ENCODE measurements around the gene SPAG9.

The SPAG9 gene

GRCh38 chr17:50966163-50966666, 154.5 kb downstream of the SPAG9 start:
- H3K4me1 Mint-ChIP-seq = peaks cover 10% of the 10 kb centered on the region
- H3K4me3 Mint-ChIP-seq = no peak overlapping the region
- no peaks in the 10 kb centered on the region for H3K9me3 Mint-ChIP-seq
- no peak overlapping the region for H3K27ac Mint-ChIP-seq
- peaks cover 3% of the 10 kb centered on the region for H3K36me3 Mint-ChIP-seq
- H3K27me3 Mint-ChIP-seq = no peaks in the 10 kb centered on the region

- H3K36me3 Mint-ChIP-seq = peaks cover 3% of the 10 kb centered on the region
- H3K4me3 Mint-ChIP-seq = no peak overlapping the region
- no peak overlapping the region for H3K27ac Mint-ChIP-seq
- H3K27me3 Mint-ChIP-seq = no peaks in the 10 kb centered on the region
- H3K9me3 Mint-ChIP-seq = no peaks in the 10 kb centered on the region
- peaks cover 10% of the 10 kb centered on the region for H3K4me1 Mint-ChIP-seq
Measured at GRCh38 chr17:50963139-50963538, 157.5 kb downstream of the SPAG9 start.

- Mint-ChIP-seq H3K27me3 (no peaks in the 10 kb centered on the region), H3K27ac (no peak overlapping the region), H3K4me3 (no peak overlapping the region), H3K36me3 (peaks cover 3% of the 10 kb centered on the region), H3K4me1 (peaks cover 12% of the 10 kb centered on the region), H3K9me3 (no peaks in the 10 kb centered on the region)
Measured at GRCh38 chr17:50961282-50962220, 159.1 kb downstream of the SPAG9 start.

- Mint-ChIP-seq H3K9me3 (no peaks in the 10 kb centered on the region), H3K4me1 (peaks cover 4% of the 10 kb centered on the region), H3K27me3 (no peaks in the 10 kb centered on the region), H3K4me3 (no peak overlapping the region), H3K36me3 (no peaks in the 10 kb centered on the region), H3K27ac (peak overlapping the region; percentile 76)
Measured at GRCh38 chr17:50959341-50959740, 161.3 kb downstream of the SPAG9 start.

DNA sequence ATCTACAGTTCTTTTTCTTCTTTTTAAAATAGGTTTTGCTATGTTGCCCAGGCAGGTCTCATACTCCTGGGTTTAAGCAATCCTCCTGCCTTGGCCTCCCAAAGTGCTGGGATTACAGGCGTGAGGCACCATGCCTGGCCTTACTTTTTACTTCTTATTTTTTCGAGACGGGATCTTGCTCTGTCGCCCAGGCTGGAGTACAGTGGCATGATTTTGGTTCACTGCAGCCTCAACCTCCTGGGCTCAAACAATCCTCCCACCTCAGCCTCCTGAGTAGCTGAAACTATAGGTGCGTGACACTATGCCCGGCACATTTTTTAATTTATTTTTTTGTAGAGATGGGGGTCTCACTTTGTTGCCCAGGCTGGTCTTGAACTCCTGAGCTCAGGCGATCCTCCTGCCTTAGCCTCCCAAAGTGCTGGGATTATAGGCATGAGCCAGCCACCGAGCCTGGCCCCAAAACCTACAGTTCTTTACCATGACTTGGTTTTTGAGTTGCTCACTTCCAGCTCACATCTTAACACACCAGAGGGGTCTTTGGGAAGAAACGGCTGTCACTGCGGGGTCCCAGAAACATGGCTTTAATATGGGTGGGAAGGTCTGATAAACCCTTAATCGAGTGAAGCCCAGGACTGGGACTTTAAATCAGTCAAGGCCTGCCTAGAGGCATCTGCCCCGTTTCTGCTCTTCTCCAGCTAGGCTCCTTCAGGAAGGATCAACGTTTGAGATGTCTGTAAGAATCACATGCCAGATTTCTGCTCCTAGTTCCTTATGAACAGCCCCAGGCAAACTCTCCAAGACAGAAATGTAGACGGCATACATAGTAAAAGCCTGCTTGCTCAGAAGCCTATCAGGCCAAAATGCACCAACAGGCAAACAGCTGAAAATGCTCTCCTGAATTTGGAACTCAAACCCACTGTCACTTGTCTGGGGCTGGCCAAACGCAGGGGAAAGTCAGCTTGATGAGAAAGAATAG, 162.8 kb downstream of the SPAG9 start:
- H3K36me3 Mint-ChIP-seq = no peaks in the 10 kb centered on the region
- H3K27me3 Mint-ChIP-seq = no peaks in the 10 kb centered on the region
- H3K27ac Mint-ChIP-seq = no peak overlapping the region
- H3K4me1 Mint-ChIP-seq = peaks cover 4% of the 10 kb centered on the region
- no peaks in the 10 kb centered on the region for H3K9me3 Mint-ChIP-seq
- H3K4me3 Mint-ChIP-seq = no peak overlapping the region

GRCh38 chr17:50956750-50957523, 163.7 kb downstream of the SPAG9 start:
- Mint-ChIP-seq H3K4me3 (no peak overlapping the region), H3K4me1 (peaks cover 4% of the 10 kb centered on the region), H3K27me3 (no peaks in the 10 kb centered on the region), H3K27ac (peak overlapping the region; percentile 51), H3K9me3 (no peaks in the 10 kb centered on the region), H3K36me3 (no peaks in the 10 kb centered on the region)

DNA sequence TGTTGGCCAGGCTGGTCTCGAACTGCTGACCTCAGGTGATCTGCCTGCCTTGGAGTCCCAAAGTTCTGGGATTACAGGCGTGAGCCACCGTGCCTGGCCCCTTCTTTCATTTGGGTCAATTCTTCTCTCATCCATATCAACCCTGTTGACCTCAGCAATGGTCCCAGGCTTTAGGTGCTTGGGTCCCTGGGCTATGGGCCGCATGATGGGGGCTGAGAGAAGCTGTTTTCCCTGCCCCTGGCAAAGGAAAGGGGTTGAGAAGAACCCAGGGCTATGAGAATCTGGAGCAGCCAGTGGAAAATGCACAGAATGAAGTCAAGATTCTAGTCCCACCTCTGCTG, 164.3 kb downstream of the SPAG9 start:
- no peak overlapping the region for H3K4me3 Mint-ChIP-seq
- H3K27ac Mint-ChIP-seq = peak overlapping the region; percentile 51

GRCh38 chr17:50955667-50956120, 165.0 kb downstream of the SPAG9 start:
- H3K27me3 Mint-ChIP-seq = no peaks in the 10 kb centered on the region
- no peaks in the 10 kb centered on the region for H3K9me3 Mint-ChIP-seq
- H3K4me3 Mint-ChIP-seq = no peak overlapping the region
- H3K4me1 Mint-ChIP-seq = peaks cover 7% of the 10 kb centered on the region
- no peak overlapping the region for H3K27ac Mint-ChIP-seq
- no peaks in the 10 kb centered on the region for H3K36me3 Mint-ChIP-seq

More for the DNA sequence above, 164.3 kb downstream of the SPAG9 start:
- H3K9me3 Mint-ChIP-seq = no peaks in the 10 kb centered on the region
- no peaks in the 10 kb centered on the region for H3K27me3 Mint-ChIP-seq
- H3K36me3 Mint-ChIP-seq = no peaks in the 10 kb centered on the region
- H3K4me1 Mint-ChIP-seq = peaks cover 4% of the 10 kb centered on the region

GRCh38 chr17:50955160-50955559, 165.5 kb downstream of the SPAG9 start:
- Mint-ChIP-seq H3K4me3 (no peak overlapping the region), H3K27ac (no peak overlapping the region), H3K27me3 (no peaks in the 10 kb centered on the region), H3K9me3 (no peaks in the 10 kb centered on the region), H3K4me1 (peaks cover 11% of the 10 kb centered on the region), H3K36me3 (no peaks in the 10 kb centered on the region)

DNA sequence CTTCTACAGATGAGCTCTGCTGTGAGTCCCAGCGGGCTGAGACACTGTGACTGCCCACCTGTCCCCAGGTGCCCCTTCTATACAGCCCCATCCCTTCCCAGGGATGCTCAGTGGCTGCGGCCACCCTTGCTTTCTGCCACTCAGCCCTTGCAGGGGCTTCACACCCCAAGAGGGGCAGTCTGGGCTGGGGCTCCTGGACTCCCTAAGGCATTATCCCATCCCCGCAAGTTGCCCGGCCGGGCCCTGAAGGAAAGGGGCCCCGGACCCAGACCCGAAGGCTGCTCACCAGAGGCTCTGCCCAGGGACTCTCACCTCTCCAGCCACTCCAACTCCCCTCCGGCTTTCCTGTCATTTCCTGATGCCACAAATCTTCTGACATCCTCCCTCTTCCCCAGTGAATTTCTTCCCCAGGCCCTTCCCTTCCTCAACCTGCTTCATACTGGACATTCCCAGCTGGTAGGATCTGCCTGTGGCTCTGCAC, 166.0 kb downstream of the SPAG9 start:
- Mint-ChIP-seq H3K4me1 (peaks cover 14% of the 10 kb centered on the region), H3K4me3 (no peak overlapping the region), H3K9me3 (no peaks in the 10 kb centered on the region), H3K36me3 (no peaks in the 10 kb centered on the region), H3K27ac (no peak overlapping the region), H3K27me3 (no peaks in the 10 kb centered on the region)

GRCh38 chr17:50953831-50954601, 166.7 kb downstream of the SPAG9 start:
- no peak overlapping the region for H3K27ac Mint-ChIP-seq

GRCh38 chr17:50953518-50953830, 167.2 kb downstream of the SPAG9 start:
- no peaks in the 10 kb centered on the region for H3K9me3 Mint-ChIP-seq
- no peak overlapping the region for H3K4me3 Mint-ChIP-seq
- H3K27ac Mint-ChIP-seq = no peak overlapping the region
- H3K27me3 Mint-ChIP-seq = no peaks in the 10 kb centered on the region
- no peaks in the 10 kb centered on the region for H3K36me3 Mint-ChIP-seq
- H3K4me1 Mint-ChIP-seq = peaks cover 15% of the 10 kb centered on the region

More at GRCh38 chr17:50953831-50954601, 166.7 kb downstream of the SPAG9 start:
- Mint-ChIP-seq H3K4me3 (no peak overlapping the region), H3K4me1 (peaks cover 15% of the 10 kb centered on the region), H3K27me3 (no peaks in the 10 kb centered on the region), H3K36me3 (no peaks in the 10 kb centered on the region), H3K9me3 (no peaks in the 10 kb centered on the region)

GRCh38 chr17:50952889-50953288, 167.8 kb downstream of the SPAG9 start:
- no peaks in the 10 kb centered on the region for H3K9me3 Mint-ChIP-seq
- no peak overlapping the region for H3K27ac Mint-ChIP-seq
- peaks cover 19% of the 10 kb centered on the region for H3K4me1 Mint-ChIP-seq
- H3K4me3 Mint-ChIP-seq = no peak overlapping the region
- H3K36me3 Mint-ChIP-seq = no peaks in the 10 kb centered on the region
- no peaks in the 10 kb centered on the region for H3K27me3 Mint-ChIP-seq

DNA sequence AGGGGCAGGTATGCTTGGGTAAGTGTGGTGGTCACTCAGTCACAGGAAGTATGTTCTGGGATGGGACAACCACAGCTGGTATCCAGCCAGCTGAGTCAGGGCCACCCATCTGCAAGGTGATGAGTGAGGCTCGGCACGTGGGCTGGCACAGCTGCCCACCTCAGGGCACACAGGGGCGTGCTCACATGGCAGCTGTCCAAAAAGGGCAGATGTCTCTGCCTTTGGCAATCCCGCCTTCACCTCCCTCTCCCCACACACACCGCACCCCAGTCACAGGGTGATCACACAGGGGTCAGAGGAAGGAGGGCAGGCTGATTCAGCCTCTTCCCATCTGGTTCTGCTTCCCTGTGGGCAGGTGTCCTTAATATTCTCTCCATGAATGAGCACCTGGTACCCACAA, 168.7 kb downstream of the SPAG9 start:
- Mint-ChIP-seq H3K27me3 (no peaks in the 10 kb centered on the region), H3K27ac (no peak overlapping the region), H3K36me3 (no peaks in the 10 kb centered on the region), H3K4me1 (peaks cover 25% of the 10 kb centered on the region), H3K9me3 (no peaks in the 10 kb centered on the region), H3K4me3 (no peak overlapping the region)
